ENCODE results near the gene CALU.

Gene CALU

DNA sequence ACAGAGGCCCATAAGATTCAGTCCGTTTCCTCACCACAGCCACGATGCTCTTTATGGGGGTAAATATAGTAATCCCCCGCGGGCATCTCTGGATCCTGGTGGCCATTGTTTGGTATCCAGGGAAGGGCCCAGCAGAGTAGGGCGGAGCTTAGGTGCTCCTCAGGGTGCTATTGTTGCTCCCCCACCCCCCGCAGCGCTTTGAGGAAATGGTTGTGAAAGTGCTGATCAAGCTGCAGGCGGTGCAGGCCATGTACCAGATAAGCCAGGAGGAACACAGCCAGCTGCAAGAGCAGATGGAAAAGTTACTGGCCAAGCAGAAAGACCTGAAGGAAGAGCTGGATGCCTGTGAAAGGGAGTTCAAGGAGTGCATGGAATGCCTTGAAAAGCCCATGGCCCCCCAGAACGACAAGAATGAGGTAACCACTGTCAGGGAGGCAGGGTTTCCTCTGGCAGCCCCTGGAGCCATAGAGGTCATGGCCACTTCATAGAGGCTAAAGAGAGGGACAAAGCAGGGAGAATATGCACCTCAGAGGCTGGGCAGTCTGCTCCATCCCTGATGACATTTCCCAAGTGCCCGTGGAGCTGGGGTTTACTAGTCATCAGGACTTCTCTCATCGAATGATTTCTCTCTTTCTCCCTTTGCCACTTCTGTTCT is 73.5 kb downstream of the CALU start:
- peak; percentile 35 for DNase-seq

DNA sequence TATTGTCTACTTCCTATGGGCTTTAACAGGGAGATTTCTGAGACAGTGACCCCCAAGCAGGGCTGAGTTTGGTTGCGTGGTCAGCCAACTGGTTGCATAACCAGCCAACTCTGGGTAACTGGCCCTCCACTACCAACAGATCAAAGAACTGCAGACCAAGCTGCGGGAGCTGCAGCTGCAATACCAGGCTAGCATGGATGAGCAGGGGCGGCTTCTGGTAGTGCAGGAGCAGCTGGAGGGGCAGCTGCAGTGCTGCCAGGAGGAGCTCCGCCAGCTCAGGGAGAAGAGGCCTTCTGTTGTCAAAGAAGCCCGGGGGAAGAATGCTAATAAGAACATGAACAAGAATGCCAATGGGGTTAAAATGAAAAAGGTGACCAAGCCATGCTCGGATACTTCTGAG is 75.3 kb downstream of the CALU start:
- DNase-seq, result no peak

- no peak for DNase-seq
Measured at GRCh38 chr7:128815289-128815942, 76.3 kb downstream of the CALU start.

DNA sequence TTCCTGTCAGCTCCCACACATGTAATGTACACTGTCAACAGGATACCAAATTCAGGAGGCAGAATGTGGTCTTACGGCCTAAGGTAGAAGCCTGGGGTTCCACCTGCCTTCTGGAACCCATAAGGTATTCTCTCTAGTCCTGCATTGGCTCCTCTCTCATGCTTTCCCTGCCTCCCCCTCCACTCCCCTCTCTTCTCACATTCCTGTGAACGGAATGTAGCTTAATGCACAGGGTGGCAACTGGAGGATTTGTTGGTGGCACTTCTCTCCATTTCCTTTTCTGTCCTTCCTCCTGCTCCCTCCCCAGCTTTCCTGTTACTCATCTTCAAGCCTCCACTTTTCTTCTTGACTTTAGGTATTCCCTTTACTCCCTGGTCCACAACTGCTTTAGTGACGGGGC is 79.5 kb downstream of the CALU start:
- no peak for DNase-seq
